SH-SY5Y (cell line): ENCODE results near the gene ERCC2.

Experiments used
- GATA2 ChIP-seq: IDR thresholded peaks from 2 replicates; pipeline ENCODE4 v1.6.1; 2011; ENCODE audit warnings: mild to moderate bottlenecking, low read depth, low read length
- GATA3 ChIP-seq: IDR thresholded peaks from 2 replicates; pipeline ENCODE4 v1.6.1; 2011; ENCODE audit warnings: low read depth, mild to moderate bottlenecking, low read length, moderate library complexity

GRCh38 chr19:45327404-45328143 is 42.8 kb downstream of the ERCC2 start:
- TF ChIP-seq GATA2 (no peak), GATA3 (no peak)
